Activated CD8-positive, alpha-beta memory T cell treated with anti-CD3 and anti-CD28 coated beads for 4 hours (primary cell): ENCODE measurements around the gene IL18R1.

ENCODE experiments used
- DNase-seq, 2 donors: peaks; one replicate each; pipeline ENCODE4 v3.0.0-alpha.2; 2020; ENCODE audit warnings: low read depth in 2 of 2

Gene IL18R1

GRCh38 chr2:102345329-102345920 lies 10.2 kb upstream of the IL18R1 start:
- no peak for DNase-seq

- DNase-seq: no peak
Observed at GRCh38 chr2:102346381-102347130, 9.0 kb upstream of the IL18R1 start.

- no peak for DNase-seq
Observed at GRCh38 chr2:102350137-102350793, 5.3 kb upstream of the IL18R1 start.

GRCh38 chr2:102356381-102356712 lies 751 bp downstream of the IL18R1 start:
- no peak for DNase-seq

GRCh38 chr2:102356741-102357140 lies 1.1 kb downstream of the IL18R1 start:
- no peak for DNase-seq

- DNase-seq: no peak
Observed at GRCh38 chr2:102357937-102358336, 2.3 kb downstream of the IL18R1 start.

- no peak for DNase-seq
Observed at GRCh38 chr2:102358496-102358895, 2.9 kb downstream of the IL18R1 start.

GRCh38 chr2:102359527-102359926 lies 3.9 kb downstream of the IL18R1 start:
- DNase-seq: no peak

GRCh38 chr2:102361632-102362241 lies 6.1 kb downstream of the IL18R1 start:
- no peak for DNase-seq

GRCh38 chr2:102365763-102366162 lies 10.2 kb downstream of the IL18R1 start:
- no peak for DNase-seq

- no peak for DNase-seq
Observed at GRCh38 chr2:102366406-102367112, 11.0 kb downstream of the IL18R1 start.

- DNase-seq: no peak
Observed at GRCh38 chr2:102367331-102367971, 11.9 kb downstream of the IL18R1 start.

- DNase-seq: no peak
Observed at GRCh38 chr2:102368461-102369109, 13.0 kb downstream of the IL18R1 start.

- no peak for DNase-seq
Observed at GRCh38 chr2:102369866-102370265, 14.3 kb downstream of the IL18R1 start.

GRCh38 chr2:102376052-102376591 lies 20.5 kb downstream of the IL18R1 start:
- DNase-seq: no peak

- DNase-seq: no peak
Observed at GRCh38 chr2:102383722-102384121, 28.1 kb downstream of the IL18R1 start.

GRCh38 chr2:102385522-102385921 lies 29.9 kb downstream of the IL18R1 start:
- no peak for DNase-seq

- DNase-seq: no peak
Observed at GRCh38 chr2:102386004-102386403, 30.4 kb downstream of the IL18R1 start.

- DNase-seq: no peak
Observed at GRCh38 chr2:102386867-102387541, 31.4 kb downstream of the IL18R1 start.
